Activated CD4-positive, alpha-beta T cell treated with anti-CD3 and anti-CD28 coated beads, Interleukin-2, amount 10 ng/mL, durations not matched to agents 24 days and 14 days (primary cell): ENCODE data around the gene GABBR2. TPM values are rescaled to one million over a fixed set of nuclear protein-coding genes. Genes with fewer than 3 reads are reported as not detected.

Experiments
- DNase-seq: peaks from one replicate; pipeline ENCODE4 v3.0.0; 2022
- H3K27ac Mint-ChIP-seq: one replicate; pipeline ENCODE4 v1.8.0; 2022; ENCODE audit warnings: mild to moderate bottlenecking, mixed read lengths
- H3K27me3 Mint-ChIP-seq: one replicate; pipeline ENCODE4 v1.8.0; 2022; ENCODE audit warnings: mixed read lengths
- H3K36me3 Mint-ChIP-seq: one replicate; pipeline ENCODE4 v1.8.0; 2022; ENCODE audit warnings: low read depth, mild to moderate bottlenecking, mixed read lengths
- H3K4me1 Mint-ChIP-seq: one replicate; pipeline ENCODE4 v1.8.0; 2021; ENCODE audit warnings: mixed read lengths
- H3K4me3 Mint-ChIP-seq: one replicate; pipeline ENCODE4 v1.8.0; 2022; ENCODE audit warnings: mild to moderate bottlenecking, moderate library complexity, mixed read lengths
- H3K9me3 Mint-ChIP-seq: one replicate; pipeline ENCODE4 v1.8.0; 2021; ENCODE audit warnings: mixed read lengths
- intact Hi-C: fragments of 100-400 bp; cut with micrococcal nuclease; formaldehyde crosslinking; loops from one replicate; pipeline ENCODE4 v1.15.1; 2023
- total RNA-seq: library from RNA; stranded (reverse); gene quantifications from 2 replicates; pipeline ENCODE4 v1.2.3, GENCODE V29; 2022

The GABBR2 gene
- total RNA-seq, 1 donor from 2014 or later = not detected

GRCh38 chr9:98321269-98321668 is 387.5 kb downstream of the GABBR2 start:
- no peaks in the 10 kb centered on the region for H3K9me3 Mint-ChIP-seq
- intact Hi-C loops = no loop called here
- no peaks in the 10 kb centered on the region for H3K4me1 Mint-ChIP-seq

GRCh38 chr9:98318834-98319478 is 389.8 kb downstream of the GABBR2 start:
- H3K36me3 Mint-ChIP-seq = no peaks in the 10 kb centered on the region
- no peaks in the 10 kb centered on the region for H3K9me3 Mint-ChIP-seq
- H3K4me3 Mint-ChIP-seq = no peak overlapping the region
- DNase-seq = no peak
- H3K4me1 Mint-ChIP-seq = no peaks in the 10 kb centered on the region
- intact Hi-C loops = no loop called here
- no peak overlapping the region for H3K27ac Mint-ChIP-seq
- H3K27me3 Mint-ChIP-seq = no peaks in the 10 kb centered on the region

More at GRCh38 chr9:98321269-98321668, 387.5 kb downstream of the GABBR2 start:
- no peak for DNase-seq
- Mint-ChIP-seq H3K27me3 (peaks cover 1% of the 10 kb centered on the region), H3K36me3 (no peaks in the 10 kb centered on the region), H3K27ac (no peak overlapping the region), H3K4me3 (no peak overlapping the region)

- no peaks in the 10 kb centered on the region for H3K4me1 Mint-ChIP-seq
- DNase-seq = no peak
- no peaks in the 10 kb centered on the region for H3K36me3 Mint-ChIP-seq
- intact Hi-C loops = no loop called here
- H3K27ac Mint-ChIP-seq = no peak overlapping the region
- no peaks in the 10 kb centered on the region for H3K27me3 Mint-ChIP-seq
- no peak overlapping the region for H3K4me3 Mint-ChIP-seq
- no peaks in the 10 kb centered on the region for H3K9me3 Mint-ChIP-seq
These were observed 390.5 kb downstream of the GABBR2 start for GRCh38 chr9:98318041-98318790.

- Mint-ChIP-seq H3K4me3 (no peak overlapping the region), H3K27me3 (no peaks in the 10 kb centered on the region), H3K4me1 (no peaks in the 10 kb centered on the region), H3K36me3 (no peaks in the 10 kb centered on the region), H3K27ac (no peak overlapping the region), H3K9me3 (no peaks in the 10 kb centered on the region)
- intact Hi-C loops = no loop called here
- DNase-seq = no peak
These were observed 391.4 kb downstream of the GABBR2 start for GRCh38 chr9:98317134-98317857.

- Mint-ChIP-seq H3K27me3 (no peaks in the 10 kb centered on the region), H3K9me3 (no peaks in the 10 kb centered on the region), H3K4me1 (no peaks in the 10 kb centered on the region), H3K27ac (no peak overlapping the region), H3K4me3 (no peak overlapping the region), H3K36me3 (no peaks in the 10 kb centered on the region)
- DNase-seq = no peak
- intact Hi-C loops = no loop called here
These were observed 392.1 kb downstream of the GABBR2 start for GRCh38 chr9:98316445-98317133.

- peak; percentile 93 for DNase-seq
- Mint-ChIP-seq H3K4me3 (no peak overlapping the region), H3K9me3 (no peaks in the 10 kb centered on the region), H3K36me3 (no peaks in the 10 kb centered on the region), H3K27ac (no peak overlapping the region), H3K4me1 (no peaks in the 10 kb centered on the region), H3K27me3 (no peaks in the 10 kb centered on the region)
- intact Hi-C loops = loop anchor here (1.0 kb wide), 2 partner anchors 460 to 476 kb away; no protein-coding TSS in a partner anchor
These were observed 393.1 kb downstream of the GABBR2 start for GRCh38 chr9:98315551-98316060.

- Mint-ChIP-seq H3K27me3 (no peaks in the 10 kb centered on the region), H3K4me1 (no peaks in the 10 kb centered on the region), H3K36me3 (no peaks in the 10 kb centered on the region), H3K4me3 (no peak overlapping the region), H3K27ac (no peak overlapping the region), H3K9me3 (no peaks in the 10 kb centered on the region)
- no peak for DNase-seq
- intact Hi-C loops = loop anchor here (1.0 kb wide), 2 partner anchors 460 to 476 kb away; no protein-coding TSS in a partner anchor
These were observed 393.7 kb downstream of the GABBR2 start for GRCh38 chr9:98315067-98315453.

GRCh38 chr9:98314381-98315066 is 394.2 kb downstream of the GABBR2 start:
- Mint-ChIP-seq H3K4me3 (no peak overlapping the region), H3K36me3 (no peaks in the 10 kb centered on the region), H3K4me1 (no peaks in the 10 kb centered on the region), H3K9me3 (no peaks in the 10 kb centered on the region), H3K27ac (no peak overlapping the region), H3K27me3 (no peaks in the 10 kb centered on the region)
- intact Hi-C loops = loop anchor here (1.0 kb wide), 2 partner anchors 461 to 477 kb away; no protein-coding TSS in a partner anchor
- no peak for DNase-seq

GRCh38 chr9:98312365-98312764 is 396.4 kb downstream of the GABBR2 start:
- H3K27me3 Mint-ChIP-seq = no peaks in the 10 kb centered on the region
- intact Hi-C loops = no loop called here
- no peaks in the 10 kb centered on the region for H3K4me1 Mint-ChIP-seq
- no peak overlapping the region for H3K27ac Mint-ChIP-seq
- H3K9me3 Mint-ChIP-seq = no peaks in the 10 kb centered on the region
- no peaks in the 10 kb centered on the region for H3K36me3 Mint-ChIP-seq
- no peak for DNase-seq
- H3K4me3 Mint-ChIP-seq = no peak overlapping the region

GRCh38 chr9:98311541-98311940 is 397.2 kb downstream of the GABBR2 start:
- H3K4me3 Mint-ChIP-seq = no peak overlapping the region
- peaks cover 2% of the 10 kb centered on the region for H3K27me3 Mint-ChIP-seq
- no peaks in the 10 kb centered on the region for H3K36me3 Mint-ChIP-seq
- no peaks in the 10 kb centered on the region for H3K9me3 Mint-ChIP-seq
- no peak for DNase-seq
- H3K27ac Mint-ChIP-seq = no peak overlapping the region
- no peaks in the 10 kb centered on the region for H3K4me1 Mint-ChIP-seq
- intact Hi-C loops = no loop called here

GRCh38 chr9:98310752-98311392 is 397.9 kb downstream of the GABBR2 start:
- Mint-ChIP-seq H3K36me3 (no peaks in the 10 kb centered on the region), H3K9me3 (no peaks in the 10 kb centered on the region), H3K27ac (no peak overlapping the region), H3K27me3 (peaks cover 2% of the 10 kb centered on the region), H3K4me1 (no peaks in the 10 kb centered on the region), H3K4me3 (no peak overlapping the region)
- no peak for DNase-seq
- intact Hi-C loops = no loop called here

- H3K27ac Mint-ChIP-seq = no peak overlapping the region
- no peaks in the 10 kb centered on the region for H3K9me3 Mint-ChIP-seq
- H3K36me3 Mint-ChIP-seq = no peaks in the 10 kb centered on the region
- H3K4me3 Mint-ChIP-seq = no peak overlapping the region
- DNase-seq = no peak
- peaks cover 2% of the 10 kb centered on the region for H3K27me3 Mint-ChIP-seq
- intact Hi-C loops = no loop called here
- no peaks in the 10 kb centered on the region for H3K4me1 Mint-ChIP-seq
These were observed 402.2 kb downstream of the GABBR2 start for GRCh38 chr9:98306384-98307145.
